Brain microvascular endothelial cell (primary cell): ENCODE results near the gene CIRBP.

ENCODE experiments used
- DNase-seq: peaks from one replicate; pipeline ENCODE4 v3.0.0-alpha.2; 2020
- H3K27ac ChIP-seq: fragments of 250-450 bp; sonication (Bioruptor Pico); 2 replicates; pipeline ENCODE4 v1.5.1; 2020; ENCODE audit warnings: mild to moderate bottlenecking, moderate library complexity
- H3K27me3 ChIP-seq: fragments of 250-450 bp; sonication (Bioruptor Pico); replicated peaks from 2 replicates; pipeline ENCODE4 v1.5.1; 2020; ENCODE audit warnings: mild to moderate bottlenecking
- H3K36me3 ChIP-seq: fragments of 250-450 bp; sonication (Bioruptor Pico); replicated peaks from 2 replicates; pipeline ENCODE4 v1.5.1; 2020; ENCODE audit warnings: mild to moderate bottlenecking
- H3K4me3 ChIP-seq: 2 replicates; pipeline ENCODE4 v1.5.1; 2011; ENCODE audit warnings: low read depth, mild to moderate bottlenecking, control low read depth, low read length, moderate library complexity
- in situ Hi-C: cut with HindIII; loops from 2 replicates; pipeline ENCODE4 v1.10.0; 2017; ENCODE audit warnings: low sequenced_read_pairs, low pct_ligation_motif_present
- TF ChIP-seq, protein P1 (sequence below): IDR thresholded peaks from 2 replicates; pipeline ENCODE4 v1.5.1; 2011; ENCODE audit warnings: low read depth, mild to moderate bottlenecking, moderate library complexity, low read length, control low read depth, inconsistent platforms; ENCODE audit errors: missing control alignments

Gene CIRBP

DNA sequence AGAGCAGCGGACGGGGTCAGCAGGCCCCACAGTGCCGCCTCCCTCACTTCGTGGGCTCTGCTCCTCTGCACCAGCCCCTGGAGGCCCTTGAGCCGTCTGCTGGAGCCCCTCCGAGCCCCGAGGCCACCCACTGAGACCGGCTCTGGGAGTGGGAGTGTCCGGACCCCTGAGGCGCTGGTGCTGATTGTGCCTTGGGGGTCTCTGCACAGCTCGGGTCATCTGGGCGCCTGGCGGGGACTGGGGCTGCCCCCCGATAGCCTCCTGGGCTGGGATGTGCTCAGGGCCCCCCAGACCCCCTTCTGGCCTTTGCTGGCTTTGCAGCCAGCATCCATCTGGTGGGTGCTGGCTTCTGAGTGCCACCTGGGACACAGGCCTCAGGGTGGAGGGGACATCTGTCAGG lies 46.7 kb upstream of the CIRBP start:
- no peak for DNase-seq
- no peak overlapping the region for H3K27ac ChIP-seq
- H3K4me3 ChIP-seq, result no peak overlapping the region
- TF ChIP-seq, protein P1, sequence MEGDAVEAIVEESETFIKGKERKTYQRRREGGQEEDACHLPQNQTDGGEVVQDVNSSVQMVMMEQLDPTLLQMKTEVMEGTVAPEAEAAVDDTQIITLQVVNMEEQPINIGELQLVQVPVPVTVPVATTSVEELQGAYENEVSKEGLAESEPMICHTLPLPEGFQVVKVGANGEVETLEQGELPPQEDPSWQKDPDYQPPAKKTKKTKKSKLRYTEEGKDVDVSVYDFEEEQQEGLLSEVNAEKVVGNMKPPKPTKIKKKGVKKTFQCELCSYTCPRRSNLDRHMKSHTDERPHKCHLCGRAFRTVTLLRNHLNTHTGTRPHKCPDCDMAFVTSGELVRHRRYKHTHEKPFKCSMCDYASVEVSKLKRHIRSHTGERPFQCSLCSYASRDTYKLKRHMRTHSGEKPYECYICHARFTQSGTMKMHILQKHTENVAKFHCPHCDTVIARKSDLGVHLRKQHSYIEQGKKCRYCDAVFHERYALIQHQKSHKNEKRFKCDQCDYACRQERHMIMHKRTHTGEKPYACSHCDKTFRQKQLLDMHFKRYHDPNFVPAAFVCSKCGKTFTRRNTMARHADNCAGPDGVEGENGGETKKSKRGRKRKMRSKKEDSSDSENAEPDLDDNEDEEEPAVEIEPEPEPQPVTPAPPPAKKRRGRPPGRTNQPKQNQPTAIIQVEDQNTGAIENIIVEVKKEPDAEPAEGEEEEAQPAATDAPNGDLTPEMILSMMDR, result peak; percentile 48
- in situ Hi-C loops, result no loop called here
- peaks cover 25% of the 10 kb centered on the region for H3K36me3 ChIP-seq
- no peaks in the 10 kb centered on the region for H3K27me3 ChIP-seq

DNA sequence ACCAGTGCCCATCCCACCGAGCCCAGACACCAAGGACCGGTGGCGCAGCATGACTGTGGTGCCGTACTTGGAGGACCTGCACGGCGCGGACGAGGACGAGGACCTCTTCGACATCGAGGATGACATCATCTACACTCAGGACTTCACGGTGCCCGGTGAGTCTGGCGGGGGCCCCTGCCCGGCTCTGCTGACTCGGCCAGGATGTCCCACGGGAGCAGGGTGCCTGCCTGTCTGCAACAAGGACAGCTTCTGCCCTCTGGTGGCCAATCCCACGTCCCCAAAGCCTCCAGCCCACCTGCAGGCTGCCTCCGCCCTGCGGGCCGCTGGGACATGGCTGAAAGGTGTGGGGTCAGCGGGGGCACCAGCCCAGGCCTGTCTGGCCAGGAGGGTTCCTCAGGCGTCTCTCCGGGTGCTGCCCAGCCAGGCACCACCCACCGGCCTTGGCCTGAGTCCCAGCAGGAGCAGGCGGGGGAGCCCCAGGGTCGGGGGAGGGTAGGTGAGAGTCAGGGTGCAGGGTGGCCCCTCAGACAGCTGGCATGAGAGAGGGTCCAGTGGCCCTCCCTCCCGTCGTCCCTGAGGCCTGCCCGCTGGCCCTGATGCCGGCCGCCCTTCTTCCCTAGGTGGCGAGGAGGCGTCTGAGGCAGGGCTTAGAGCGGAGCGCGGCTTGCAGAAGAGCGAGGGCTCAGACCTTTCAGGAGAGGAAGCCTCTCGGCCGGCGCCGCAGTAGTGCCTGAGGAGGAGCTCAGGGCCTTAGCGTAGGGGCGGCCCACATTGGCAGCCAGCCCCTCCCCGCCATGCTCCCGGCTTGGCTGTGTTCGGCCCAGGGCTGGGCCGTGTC lies 45.9 kb upstream of the CIRBP start:
- no peak overlapping the region for H3K27ac ChIP-seq
- in situ Hi-C loops, result no loop called here
- no peak overlapping the region for H3K4me3 ChIP-seq
- H3K36me3 ChIP-seq, result peaks cover 32% of the 10 kb centered on the region
- TF ChIP-seq, protein P1, result peak; percentile 72
- DNase-seq, result no peak
- no peaks in the 10 kb centered on the region for H3K27me3 ChIP-seq

DNA sequence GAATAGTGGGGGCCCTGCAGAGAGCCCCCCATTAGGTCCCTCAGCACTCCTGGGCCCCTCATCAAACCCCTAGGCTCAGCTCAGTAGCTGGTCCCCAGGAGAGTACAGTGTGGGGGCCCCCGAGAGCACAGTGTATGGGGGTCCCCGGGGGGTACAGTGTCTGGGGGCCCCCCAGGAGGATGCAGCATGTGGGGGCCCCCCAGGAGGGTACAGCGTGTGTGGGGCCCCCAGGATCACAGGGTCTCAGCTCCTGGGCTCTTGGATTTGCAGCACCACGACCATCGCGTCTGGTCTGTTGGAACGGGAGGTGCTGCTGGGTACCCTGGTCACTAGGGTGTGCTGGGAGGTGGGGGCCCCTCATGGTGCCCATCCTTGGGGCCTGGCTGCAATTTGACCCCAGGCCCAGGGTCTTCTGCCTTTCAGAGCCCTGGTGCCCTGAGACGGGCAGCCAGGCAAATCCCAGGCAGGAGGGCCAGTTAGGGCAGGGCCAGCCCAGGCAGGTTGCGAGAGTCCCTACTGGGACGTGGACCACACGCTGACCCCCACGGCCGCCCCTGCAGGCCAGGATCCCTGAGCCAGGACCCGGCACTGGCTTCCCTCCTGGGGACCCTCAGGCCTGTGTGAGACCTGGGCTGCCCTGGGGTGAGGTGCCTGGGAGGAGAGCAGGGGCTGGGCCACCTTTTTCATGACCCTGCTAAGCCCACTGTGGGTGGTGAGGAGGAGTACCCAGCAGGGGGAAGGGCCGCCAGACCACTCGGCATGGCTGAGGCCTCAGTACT lies 44.9 kb upstream of the CIRBP start:
- DNase-seq, result no peak
- Histone ChIP-seq H3K27me3 (no peaks in the 10 kb centered on the region), H3K36me3 (peaks cover 34% of the 10 kb centered on the region), H3K27ac (no peak overlapping the region), H3K4me3 (no peak overlapping the region)
- in situ Hi-C loops, result no loop called here
- TF ChIP-seq, protein P1, result no peak

DNA sequence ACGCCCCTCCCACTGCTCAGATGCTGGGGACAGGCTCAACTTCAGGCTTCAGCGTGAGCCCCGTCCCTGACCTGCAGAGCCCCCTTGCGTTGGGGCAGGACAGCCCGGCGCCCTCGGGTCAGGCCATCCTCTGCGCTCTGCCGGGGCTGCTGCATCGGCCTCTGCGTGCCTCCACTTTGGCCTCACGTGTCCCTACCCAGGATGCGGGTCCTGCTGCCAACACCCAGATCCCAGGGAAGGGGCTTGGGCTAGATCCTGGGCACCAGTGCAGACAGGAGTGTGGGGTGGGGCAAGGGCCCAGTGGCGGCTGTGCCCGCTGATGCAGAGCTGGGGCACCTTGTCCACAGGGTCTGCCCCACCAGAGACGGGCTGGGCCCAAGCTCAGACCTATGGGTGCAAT lies 44.3 kb upstream of the CIRBP start:
- H3K27ac ChIP-seq, result no peak overlapping the region
- TF ChIP-seq, protein P1, result no peak
- H3K4me3 ChIP-seq, result no peak overlapping the region
- no peak for DNase-seq
- in situ Hi-C loops, result loop anchor here (25.0 kb wide), 1 partner anchor 113 kb away; the partner anchor contains the start of gene GPX4
- H3K36me3 ChIP-seq, result peaks cover 34% of the 10 kb centered on the region
- no peaks in the 10 kb centered on the region for H3K27me3 ChIP-seq

DNA sequence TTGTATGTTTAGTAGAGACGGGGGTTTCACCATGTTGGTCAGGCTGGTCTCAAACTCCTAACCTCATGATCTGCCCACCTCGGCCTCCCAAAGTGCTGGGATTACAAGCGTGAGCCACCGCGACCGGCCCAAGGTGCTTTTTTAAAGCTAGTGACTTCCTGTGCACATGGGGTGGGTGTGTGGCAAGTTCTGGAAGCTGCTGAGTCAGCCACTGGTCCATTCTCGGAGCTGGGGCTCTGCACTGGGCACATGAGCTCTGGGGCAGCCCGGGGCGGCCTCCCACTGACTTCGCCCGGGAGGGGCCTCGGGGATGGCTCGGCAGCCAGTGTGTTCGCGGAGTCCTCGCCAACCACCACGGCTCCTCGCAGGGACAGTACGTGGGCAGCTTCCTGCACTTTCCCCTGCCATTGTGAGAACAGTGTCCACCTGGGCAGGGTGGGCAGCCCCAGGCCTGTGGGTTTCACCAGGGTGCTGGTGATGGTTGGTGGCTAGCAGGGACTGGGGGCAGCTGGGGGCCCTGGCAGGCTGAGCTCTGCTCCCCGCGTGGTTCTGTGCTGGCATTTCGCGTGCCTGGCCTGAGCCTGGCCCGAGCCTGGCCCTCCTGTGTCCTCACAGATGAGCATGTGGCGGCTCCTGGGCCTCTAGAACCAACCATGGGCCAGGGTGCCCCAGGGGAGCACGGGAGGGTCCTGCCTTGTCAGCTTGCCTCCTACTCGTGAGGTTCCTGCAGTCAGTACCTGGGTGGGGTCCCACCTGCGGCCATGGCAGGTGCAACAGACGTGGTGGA lies 43.5 kb upstream of the CIRBP start:
- no peak overlapping the region for H3K27ac ChIP-seq
- H3K27me3 ChIP-seq, result no peaks in the 10 kb centered on the region
- TF ChIP-seq, protein P1, result no peak
- H3K4me3 ChIP-seq, result no peak overlapping the region
- in situ Hi-C loops, result loop anchor here (25.0 kb wide), 1 partner anchor 113 kb away; the partner anchor contains the start of gene GPX4
- peaks cover 28% of the 10 kb centered on the region for H3K36me3 ChIP-seq
- no peak for DNase-seq
